Lung (tissue), 12 donors: ENCODE measurements around the gene COL18A1. TPM values are rescaled to one million over a fixed set of nuclear protein-coding genes. Genes with fewer than 3 reads are reported as not detected.
"Not testable (repeated sequence)": the region's sequence is repeated elsewhere in the genome, so short reads cannot be mapped to it uniquely, and the experiment has no call there.

Source experiments
- ATAC-seq: fragments of 200-7000 bp; cut with Tn5 transposase; one replicate; pipeline ENCODE4 v1.9.1; 2020; ENCODE audit warnings: moderate number of reproducible peaks; ENCODE audit not compliant: insufficient read depth, low FRiP score
- DNase-seq, 3 donors: peaks; one replicate each; pipeline ENCODE4 v3.0.0-alpha.2; 2013 to 2017
- H3K27ac ChIP-seq, 2 donors: one replicate each; pipeline ENCODE4 v1.5.1; 2013; ENCODE audit warnings: mild to moderate bottlenecking in 2 of 2, moderate library complexity in 2 of 2, control low read depth in 1 of 2, inconsistent platforms in 1 of 2, low read depth in 1 of 2, low read length in 1 of 2
- H3K27me3 ChIP-seq, 3 donors: one replicate each; pipeline ENCODE4 v1.5.1; 2013; ENCODE audit warnings: low read length in 2 of 3; ENCODE audit not compliant: control insufficient read depth in 3 of 3, insufficient read depth in 3 of 3
- H3K36me3 ChIP-seq, 4 donors: one replicate each; pipeline ENCODE4 v1.5.1; 2013; ENCODE audit warnings: low read length in 4 of 4, mild to moderate bottlenecking in 1 of 4, moderate library complexity in 1 of 4; ENCODE audit not compliant: control insufficient read depth in 4 of 4, insufficient read depth in 4 of 4
- H3K4me1 ChIP-seq, 5 donors: one replicate each; pipeline ENCODE4 v1.5.1; 2013; ENCODE audit warnings: low read length in 5 of 5, mild to moderate bottlenecking in 2 of 5, moderate library complexity in 1 of 5; ENCODE audit not compliant: control insufficient read depth in 5 of 5, insufficient read depth in 5 of 5
- H3K4me3 ChIP-seq: one replicate; pipeline ENCODE4 v1.5.1; 2013; ENCODE audit warnings: mild to moderate bottlenecking, control low read depth, moderate library complexity
- H3K9ac ChIP-seq, 2 donors: one replicate each; pipeline ENCODE4 v1.5.1; 2013; ENCODE audit warnings: low read length in 2 of 2, control low read depth in 1 of 2; ENCODE audit not compliant: insufficient read depth in 1 of 2
- H3K9me3 ChIP-seq, 4 donors: one replicate each; pipeline ENCODE4 v1.5.1; 2013; ENCODE audit warnings: low read length in 3 of 4, mild to moderate bottlenecking in 1 of 4, moderate library complexity in 1 of 4; ENCODE audit not compliant: control insufficient read depth in 4 of 4, insufficient read depth in 3 of 4
- CTCF ChIP-seq: IDR thresholded peaks from 2 replicates; pipeline ENCODE4 v1.5.1; 2012; ENCODE audit warnings: mild to moderate bottlenecking; ENCODE audit errors: control extremely low read depth, extremely low read depth
- WGBS, 2 donors: extraction: QIAGEN DNeasy Blood & Tissue Kit; methylation state at CpG; one replicate each; pipeline ENCODE4 v1.1.7; 2013; 5-methylcytosine and 5-hydroxymethylcytosine counted together
- polyA plus RNA-seq, 2 donors: library from polyadenylated mRNA; stranded (reverse); fragments of 200-250 nt; gene quantifications; one replicate each; pipeline ENCODE4 v1.2.1, GENCODE V29; 2013
- total RNA-seq, 2 donors: library from RNA; depleted of rRNA in 1 of 2; stranded (reverse); fragments of >200 nt in 1 of 2; gene quantifications; one replicate each; pipeline ENCODE4 v1.2.1, GENCODE V29; 2014 to 2021
- donor health status: control.
- donor health status: control.
- donor health status: Bipolar disorder and iron deficiency.
- donor health status: healthy.
- donor health status: DM: yes; HTN: yes; CAD: no.

The COL18A1 gene
- total and polyA plus RNA-seq, 4 donors, result 42.7 to 102 (median 45.8) TPM

DNA sequence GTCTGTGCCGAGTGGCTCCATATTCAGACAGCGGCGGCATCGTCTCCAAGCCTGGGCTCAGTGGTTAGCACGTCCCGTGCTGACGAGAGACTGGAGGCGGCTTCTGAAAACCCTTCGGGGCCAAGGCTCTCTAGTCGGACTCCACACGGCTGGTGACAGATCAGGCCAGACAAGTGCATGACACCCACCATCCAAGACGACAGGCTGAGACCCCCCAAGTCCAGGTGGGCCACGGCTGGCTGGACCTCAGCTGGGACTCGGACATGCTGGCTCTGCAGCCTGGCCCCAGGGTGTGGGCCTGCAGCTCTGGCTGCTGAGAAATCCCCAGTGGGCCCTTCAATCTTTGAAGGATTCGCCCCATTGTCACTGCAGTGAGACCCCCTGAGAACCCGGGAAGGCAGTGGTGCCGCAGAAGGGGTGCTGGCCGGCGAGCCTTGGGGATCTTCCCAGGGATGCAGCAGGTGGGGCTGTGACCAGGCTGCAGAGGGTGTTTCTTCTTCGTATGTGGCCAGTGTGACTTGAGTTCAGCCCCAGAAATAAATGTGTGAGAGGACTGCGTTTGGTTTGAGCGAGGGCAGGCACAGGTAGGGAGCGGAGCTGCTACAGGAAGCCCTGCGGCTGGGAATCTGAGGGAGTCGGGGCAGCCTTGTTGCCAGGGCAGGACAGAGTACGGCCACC, 153.2 kb downstream of the COL18A1 start:
- no peak overlapping the region for H3K27ac ChIP-seq
- peak in 1 of 3 donors; percentile 6 for DNase-seq
- H3K9ac ChIP-seq, result no peak overlapping the region
- ATAC-seq, result no peak
- WGBS, 2 donors, result 89 to 90% methylated on average over 26 of the region's 26 CpGs
- H3K4me1 ChIP-seq, result peaks cover 0 to 3% (median 0%) of the 10 kb centered on the region in 5 donors
- no peaks in the 10 kb centered on the region for H3K9me3 ChIP-seq
- H3K36me3 ChIP-seq, result no peaks in the 10 kb centered on the region
- no peak overlapping the region for H3K4me3 ChIP-seq
- no peak for TF ChIP-seq CTCF
- no peaks in the 10 kb centered on the region for H3K27me3 ChIP-seq

GRCh38 chr21:45559216-45560105, 154.5 kb downstream of the COL18A1 start:
- no peak for TF ChIP-seq CTCF
- ATAC-seq (no peak), DNase-seq (peak in 1 of 3 donors; percentile 1)
- WGBS, 2 donors, result 84 to 85% methylated on average over 29 of the region's 29 CpGs
- Histone ChIP-seq H3K9me3 (no peaks in the 10 kb centered on the region), H3K27me3 (no peaks in the 10 kb centered on the region), H3K4me1 (peaks cover 0 to 3% (median 0%) of the 10 kb centered on the region in 5 donors), H3K27ac (no peak overlapping the region), H3K9ac (no peak overlapping the region), H3K4me3 (no peak overlapping the region), H3K36me3 (no peaks in the 10 kb centered on the region)

DNA sequence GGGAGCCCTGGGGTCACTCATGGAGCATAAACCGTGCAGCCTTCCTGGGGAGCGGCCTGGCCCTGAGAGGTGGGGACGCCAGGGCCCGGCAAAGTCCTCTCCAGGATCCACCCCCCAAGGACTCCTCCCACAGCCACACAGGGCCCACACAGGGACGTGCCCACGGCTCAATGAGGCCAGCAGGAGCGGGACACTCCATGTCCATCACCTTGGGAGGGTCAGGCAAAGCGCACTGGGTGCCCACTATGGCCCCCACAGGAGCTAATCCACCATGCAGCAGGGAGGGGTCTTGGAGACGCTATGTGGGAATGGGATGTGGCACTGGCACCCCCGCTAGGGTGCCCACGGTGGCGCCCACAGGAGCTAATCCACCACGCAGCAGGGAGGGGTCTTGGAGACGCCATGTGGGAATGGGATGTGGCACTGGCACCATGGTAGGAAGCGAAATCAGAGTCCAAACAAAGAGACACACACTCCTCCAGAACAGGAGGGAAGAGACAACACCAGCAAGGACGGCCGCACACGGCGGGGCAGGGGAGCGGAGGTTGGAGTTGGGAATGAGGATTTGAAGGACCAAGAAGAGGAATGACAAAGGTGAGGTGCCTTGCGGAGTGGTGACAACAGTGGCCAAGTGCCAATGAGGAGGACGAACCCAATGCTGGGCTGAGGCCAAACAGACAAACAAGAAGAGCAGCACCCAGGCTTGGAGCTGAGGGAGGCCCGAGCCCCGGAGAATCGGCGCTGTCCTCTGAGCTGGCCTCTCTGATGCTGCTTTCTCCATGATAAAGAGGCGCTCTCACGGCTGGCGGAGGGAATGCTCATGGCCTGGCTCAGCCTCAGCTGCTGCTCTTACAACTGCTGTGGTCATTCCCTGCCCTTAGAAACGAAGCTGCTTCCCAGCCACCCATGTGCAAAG, 155.4 kb downstream of the COL18A1 start:
- no peak for ATAC-seq
- H3K9ac ChIP-seq, result no peak overlapping the region
- no peak for TF ChIP-seq CTCF
- H3K36me3 ChIP-seq, result no peaks in the 10 kb centered on the region
- no peaks in the 10 kb centered on the region for H3K27me3 ChIP-seq
- 67 to 81% methylated on average over 30 of the region's 30 CpGs for WGBS, 2 donors
- peak in 1 of 3 donors; percentile 14 for DNase-seq
- H3K9me3 ChIP-seq, result no peaks in the 10 kb centered on the region
- peak overlapping the region in 1 of 2 donors; percentile 5 for H3K27ac ChIP-seq
- no peak overlapping the region for H3K4me3 ChIP-seq
- peaks cover 0 to 3% (median 0%) of the 10 kb centered on the region in 5 donors for H3K4me1 ChIP-seq

DNA sequence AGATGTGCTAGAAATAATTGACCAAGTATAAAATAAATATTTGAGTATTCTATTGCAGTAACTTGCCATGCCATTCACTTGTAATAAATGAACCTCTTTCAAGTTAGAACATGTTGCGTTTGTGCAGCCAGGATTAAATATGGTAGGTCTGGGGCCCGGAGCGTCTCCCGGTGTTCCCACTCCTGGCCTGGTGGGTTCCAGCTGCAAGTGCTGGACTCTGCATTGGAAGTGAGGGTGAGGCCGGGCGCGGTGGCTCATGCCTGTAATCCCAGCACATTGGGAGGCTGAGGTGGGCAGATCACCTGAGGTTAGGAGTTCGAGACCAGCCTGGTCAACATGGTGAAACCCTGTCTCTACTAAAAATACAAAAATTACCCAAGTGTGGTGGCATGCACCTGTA, 156.3 kb downstream of the COL18A1 start:
- H3K9ac ChIP-seq, H3K36me3 ChIP-seq, ATAC-seq, H3K4me1 ChIP-seq, H3K27ac ChIP-seq, H3K27me3 ChIP-seq, H3K9me3 ChIP-seq, H3K4me3 ChIP-seq: not testable (repeated sequence)
- WGBS, 2 donors, result 76 to 93% methylated on average over 8 of the region's 8 CpGs
- peak in 1 of 3 donors; percentile 3 for DNase-seq
